ENCODE results near the gene TRAK1.

Gene TRAK1

DNA sequence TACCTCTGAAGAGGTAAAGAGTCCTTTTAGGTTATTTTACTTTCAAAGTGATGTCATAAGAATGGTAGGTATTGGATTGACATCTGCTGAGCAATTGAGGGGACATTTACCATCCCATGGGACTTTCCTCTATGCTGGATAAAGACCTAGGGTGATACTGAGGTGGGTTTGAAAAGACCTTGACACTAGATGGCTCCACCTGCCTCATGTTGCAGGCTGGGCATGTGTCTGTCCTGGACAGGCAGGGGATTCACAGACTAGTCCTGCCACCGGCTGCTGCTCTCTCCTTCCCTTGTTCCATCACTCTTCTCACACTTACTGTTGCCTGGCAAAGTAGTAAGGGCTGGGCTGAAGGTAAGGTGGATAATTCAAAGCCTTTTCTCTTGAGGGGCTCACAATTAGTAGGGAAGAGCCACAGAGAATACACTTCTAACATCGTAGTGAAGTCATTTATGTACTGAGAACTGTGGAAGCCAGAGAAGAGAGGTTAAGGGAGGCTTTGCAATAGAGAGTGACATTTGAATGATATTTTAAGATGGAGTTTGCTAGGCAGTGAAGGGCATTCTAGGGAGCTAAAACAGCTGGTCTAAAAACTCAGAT, 27.7 kb downstream of the TRAK1 start:
- TF ChIP-seq, protein P1, sequence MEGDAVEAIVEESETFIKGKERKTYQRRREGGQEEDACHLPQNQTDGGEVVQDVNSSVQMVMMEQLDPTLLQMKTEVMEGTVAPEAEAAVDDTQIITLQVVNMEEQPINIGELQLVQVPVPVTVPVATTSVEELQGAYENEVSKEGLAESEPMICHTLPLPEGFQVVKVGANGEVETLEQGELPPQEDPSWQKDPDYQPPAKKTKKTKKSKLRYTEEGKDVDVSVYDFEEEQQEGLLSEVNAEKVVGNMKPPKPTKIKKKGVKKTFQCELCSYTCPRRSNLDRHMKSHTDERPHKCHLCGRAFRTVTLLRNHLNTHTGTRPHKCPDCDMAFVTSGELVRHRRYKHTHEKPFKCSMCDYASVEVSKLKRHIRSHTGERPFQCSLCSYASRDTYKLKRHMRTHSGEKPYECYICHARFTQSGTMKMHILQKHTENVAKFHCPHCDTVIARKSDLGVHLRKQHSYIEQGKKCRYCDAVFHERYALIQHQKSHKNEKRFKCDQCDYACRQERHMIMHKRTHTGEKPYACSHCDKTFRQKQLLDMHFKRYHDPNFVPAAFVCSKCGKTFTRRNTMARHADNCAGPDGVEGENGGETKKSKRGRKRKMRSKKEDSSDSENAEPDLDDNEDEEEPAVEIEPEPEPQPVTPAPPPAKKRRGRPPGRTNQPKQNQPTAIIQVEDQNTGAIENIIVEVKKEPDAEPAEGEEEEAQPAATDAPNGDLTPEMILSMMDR (IDR thresholded peaks at IDR 0.05), result peak; percentile 7 to 14
- peaks cover 0 to 3% (median 0%) of the 10 kb centered on the region in 3 donors for H3K36me3 ChIP-seq
- H3K4me3 ChIP-seq, result no peak overlapping the region
- DNase-seq, result peak in 1 of 2 donors; percentile 49
- intact Hi-C loops (cut with DNase I; ENCODE audit: low total_unique reads), result loop anchor here (5.0 kb wide), 1 partner anchor 73 kb away; no protein-coding TSS in a partner anchor
- H3K9me3 ChIP-seq, result no peaks in the 10 kb centered on the region
- peak overlapping the region; percentile 31 to 60 for H3K27ac ChIP-seq
- peaks cover 0 to 61% (median 33%) of the 10 kb centered on the region in 4 donors for H3K4me1 ChIP-seq
- no peaks in the 10 kb centered on the region for H3K27me3 ChIP-seq

DNA sequence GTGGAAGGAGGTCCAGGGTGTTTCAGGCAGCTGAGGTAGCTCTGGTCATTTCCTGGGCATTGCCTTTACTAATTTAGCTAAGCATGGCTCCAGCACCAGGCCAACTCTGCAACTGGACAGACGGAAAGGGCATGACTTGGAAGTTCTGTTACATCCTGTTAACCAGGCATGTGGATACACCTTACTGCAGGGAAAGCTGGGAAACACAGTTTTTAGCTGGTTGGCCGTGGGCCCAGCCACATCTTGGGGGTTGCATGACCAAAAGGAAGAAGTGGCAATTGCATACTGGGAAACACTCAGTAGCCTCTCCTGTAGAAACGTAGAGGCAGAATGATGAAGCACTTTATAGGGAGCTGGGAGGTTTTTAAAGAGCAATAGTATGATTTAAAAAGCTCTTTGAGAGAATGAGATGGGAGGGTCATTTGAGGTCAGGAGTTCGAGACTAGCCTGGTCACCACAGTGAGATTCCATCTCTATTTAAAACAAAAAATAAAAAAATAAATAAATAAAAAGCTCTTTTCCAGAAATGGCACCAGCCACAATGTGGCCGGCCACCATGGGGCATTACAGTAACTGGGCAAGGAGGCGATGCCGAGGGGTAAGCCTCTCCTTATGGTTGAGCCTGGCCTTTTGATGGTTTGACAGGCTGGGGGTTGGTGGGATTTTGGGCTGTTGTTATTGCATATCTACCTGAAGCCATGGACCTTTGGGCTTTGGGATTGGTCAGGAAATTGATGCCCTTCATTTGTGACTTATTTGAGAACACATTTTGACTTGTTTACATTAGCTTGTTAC, 28.6 kb downstream of the TRAK1 start:
- no peaks in the 10 kb centered on the region for H3K27me3 ChIP-seq
- peak in 1 of 2 donors; percentile 27 for DNase-seq
- no peak overlapping the region for H3K4me3 ChIP-seq
- H3K9me3 ChIP-seq, result no peaks in the 10 kb centered on the region
- TF ChIP-seq, protein P1 (IDR thresholded peaks at IDR 0.05), result no peak
- peak overlapping the region; percentile 31 to 60 for H3K27ac ChIP-seq
- intact Hi-C loops (cut with DNase I; ENCODE audit: low total_unique reads), result loop anchor here (5.0 kb wide), 1 partner anchor 73 kb away; no protein-coding TSS in a partner anchor
- H3K4me1 ChIP-seq, result peaks cover 0 to 67% (median 33%) of the 10 kb centered on the region in 4 donors
- H3K36me3 ChIP-seq, result peaks cover 0 to 2% (median 0%) of the 10 kb centered on the region in 3 donors

DNA sequence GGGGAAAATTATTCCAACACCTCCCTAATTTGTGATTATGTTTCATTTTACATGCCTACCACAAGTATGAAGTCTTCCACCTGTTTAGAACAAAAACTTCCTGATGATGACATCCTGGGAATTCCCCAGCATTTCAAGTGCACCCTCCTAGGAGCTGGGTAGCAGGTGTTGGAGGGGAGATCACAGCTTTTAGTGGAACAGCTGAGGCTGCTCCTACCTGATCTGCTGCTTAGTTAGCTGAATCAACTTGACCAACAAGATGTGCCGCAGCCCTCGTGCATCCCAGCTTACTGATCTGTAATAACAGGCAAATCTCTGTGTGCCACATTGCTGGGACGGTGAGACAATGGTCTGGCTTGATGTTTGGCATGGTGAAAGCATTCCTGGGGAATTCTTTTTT, 29.7 kb downstream of the TRAK1 start:
- H3K36me3 ChIP-seq, result peaks cover under 1 to 10% (median 5%) of the 10 kb centered on the region in 3 donors
- H3K4me3 ChIP-seq, result no peak overlapping the region
- intact Hi-C loops (cut with DNase I; ENCODE audit: low total_unique reads), result no loop called here
- TF ChIP-seq, protein P1 (IDR thresholded peaks at IDR 0.05), result no peak
- no peaks in the 10 kb centered on the region for H3K27me3 ChIP-seq
- H3K27ac ChIP-seq, result no peak overlapping the region
- peaks cover 0 to 67% (median 33%) of the 10 kb centered on the region in 4 donors for H3K4me1 ChIP-seq
- no peaks in the 10 kb centered on the region for H3K9me3 ChIP-seq
- DNase-seq, result peak in 1 of 2 donors; percentile 20

DNA sequence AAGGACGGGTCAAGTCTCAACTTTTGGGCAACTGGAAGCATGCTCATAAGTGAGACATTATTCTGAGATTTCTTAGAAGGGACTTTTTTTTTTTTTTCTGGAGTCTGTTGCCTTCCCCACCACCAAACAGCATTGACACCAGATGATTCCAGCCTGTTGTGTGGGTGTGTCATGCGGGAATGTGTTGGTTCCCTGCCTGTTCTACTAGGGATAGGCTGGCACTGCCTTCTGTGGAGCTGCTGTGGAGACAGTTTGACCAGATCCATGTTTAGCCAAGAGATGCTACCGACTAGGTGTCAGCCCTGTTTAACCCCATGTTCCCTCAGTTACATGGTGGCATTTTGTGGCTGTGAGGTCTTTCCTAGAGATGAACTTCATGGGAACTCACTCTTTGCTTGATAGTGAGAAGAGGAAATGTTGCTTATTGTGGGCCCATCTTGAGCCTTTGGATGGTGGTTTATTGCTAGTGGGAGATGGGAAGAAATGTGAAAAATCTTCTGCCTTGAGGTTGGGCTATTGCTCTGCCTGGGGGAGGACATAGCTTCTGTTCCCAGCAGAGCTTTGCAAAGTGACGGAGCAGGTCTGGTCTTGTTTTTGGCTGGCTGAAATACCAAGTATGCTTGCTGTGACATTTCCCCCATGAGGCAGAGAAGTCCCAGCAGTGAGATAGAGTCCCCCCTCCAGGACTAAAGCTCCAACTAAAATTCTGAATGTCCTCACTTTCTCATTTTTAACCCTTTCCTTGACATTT, 31.3 kb downstream of the TRAK1 start:
- peaks cover 12 to 18% (median 13%) of the 10 kb centered on the region in 3 donors for H3K36me3 ChIP-seq
- TF ChIP-seq, protein P1 (IDR thresholded peaks at IDR 0.05), result no peak
- peak in 1 of 2 donors; percentile 4 for DNase-seq
- no peak overlapping the region for H3K27ac ChIP-seq
- H3K27me3 ChIP-seq, result no peaks in the 10 kb centered on the region
- no peaks in the 10 kb centered on the region for H3K9me3 ChIP-seq
- no peak overlapping the region for H3K4me3 ChIP-seq
- intact Hi-C loops (cut with DNase I; ENCODE audit: low total_unique reads), result no loop called here
- H3K4me1 ChIP-seq, result peaks cover 0 to 55% (median 29%) of the 10 kb centered on the region in 4 donors

DNA sequence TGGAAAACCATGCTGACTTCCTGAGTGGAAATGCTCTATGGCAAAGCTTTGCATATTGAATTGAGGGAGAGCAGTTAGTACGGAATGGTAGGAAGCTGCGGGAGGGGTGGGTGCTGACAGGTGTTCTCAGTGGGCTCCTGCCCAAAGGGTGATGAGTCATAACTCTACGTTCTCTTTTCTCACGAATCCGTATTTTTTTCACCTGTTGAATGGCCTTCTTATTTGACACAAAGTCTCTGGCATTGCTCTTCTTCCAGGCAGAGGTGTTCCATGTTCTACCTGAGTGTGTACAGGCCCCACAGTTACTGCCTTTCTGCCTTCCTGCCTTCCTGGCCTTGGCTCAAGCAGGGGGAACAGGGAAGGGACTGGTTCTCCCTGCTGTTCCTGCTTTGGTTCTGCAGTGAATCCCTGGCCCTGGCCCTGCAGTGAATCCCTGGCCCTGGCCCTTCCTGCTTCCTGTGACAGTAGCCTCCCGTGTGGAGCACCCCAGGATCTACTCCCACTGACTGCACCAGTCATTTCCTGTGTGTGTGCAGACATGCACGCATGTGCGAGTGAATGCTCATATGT, 31.9 kb downstream of the TRAK1 start:
- DNase-seq, result peak in 1 of 2 donors; percentile 63
- Histone ChIP-seq H3K4me1 (peaks cover 0 to 49% (median 25%) of the 10 kb centered on the region in 4 donors), H3K27ac (no peak overlapping the region), H3K27me3 (no peaks in the 10 kb centered on the region), H3K4me3 (no peak overlapping the region), H3K9me3 (no peaks in the 10 kb centered on the region), H3K36me3 (peaks cover 12 to 18% (median 16%) of the 10 kb centered on the region in 3 donors)
- TF ChIP-seq, protein P1 (IDR thresholded peaks at IDR 0.05), result no peak
- intact Hi-C loops (cut with DNase I; ENCODE audit: low total_unique reads), result no loop called here

Data from tibial artery (tissue), 4 donors.